HK-2 (cell line): ENCODE data around the gene TTC39B.

Experiments
- DNase-seq: peaks from one replicate; pipeline ENCODE4 v3.0.0-alpha.2; 2018; ENCODE audit not compliant: unreplicated experiment

TTC39B gene

DNA sequence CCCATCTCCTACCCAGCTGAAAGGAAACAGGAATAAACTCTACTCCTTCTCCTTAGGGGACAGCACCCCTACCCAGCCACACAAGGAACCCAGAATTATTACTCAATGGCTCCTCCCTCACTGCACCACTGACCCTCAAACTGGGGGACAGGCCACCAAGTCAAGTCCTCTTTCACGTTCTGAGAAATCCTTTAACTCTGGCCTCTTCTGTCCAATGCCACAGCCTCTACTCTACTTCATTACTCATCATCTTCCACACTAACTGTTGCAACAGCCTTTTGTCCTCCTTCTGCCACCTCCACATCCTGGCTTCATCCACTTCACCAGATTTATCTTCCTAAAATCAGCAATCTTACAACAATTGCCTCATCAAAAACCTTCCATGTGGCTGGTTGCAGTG lies 6.8 kb downstream of the TTC39B start:
- DNase-seq = no peak

DNA sequence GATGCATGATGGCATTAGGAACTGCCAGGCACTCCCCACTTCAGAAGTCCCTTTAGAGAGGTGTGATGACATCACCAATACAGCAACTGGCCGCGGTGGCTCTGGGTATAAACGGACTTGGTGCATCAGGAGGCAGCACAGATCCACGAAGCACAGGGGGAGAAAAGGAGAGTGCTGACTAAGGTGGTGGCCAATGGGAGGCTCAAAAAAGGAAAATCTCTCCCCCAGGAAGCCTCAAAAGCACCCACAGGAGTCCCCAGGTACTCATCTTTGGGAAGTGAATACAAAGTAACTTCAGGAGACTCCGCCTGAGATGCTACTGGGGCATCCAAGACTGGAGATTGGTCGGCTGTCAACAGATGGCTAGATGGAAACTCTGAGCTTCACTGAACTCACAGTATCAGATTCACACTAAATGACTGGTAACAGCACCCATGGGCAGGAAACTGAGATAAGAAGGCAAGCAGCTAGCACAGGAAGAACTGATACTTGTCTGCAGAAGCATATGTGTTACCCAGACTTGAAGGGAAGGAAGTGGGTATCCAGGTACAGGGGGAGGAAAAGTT lies 7.6 kb downstream of the TTC39B start:
- DNase-seq = no peak

DNA sequence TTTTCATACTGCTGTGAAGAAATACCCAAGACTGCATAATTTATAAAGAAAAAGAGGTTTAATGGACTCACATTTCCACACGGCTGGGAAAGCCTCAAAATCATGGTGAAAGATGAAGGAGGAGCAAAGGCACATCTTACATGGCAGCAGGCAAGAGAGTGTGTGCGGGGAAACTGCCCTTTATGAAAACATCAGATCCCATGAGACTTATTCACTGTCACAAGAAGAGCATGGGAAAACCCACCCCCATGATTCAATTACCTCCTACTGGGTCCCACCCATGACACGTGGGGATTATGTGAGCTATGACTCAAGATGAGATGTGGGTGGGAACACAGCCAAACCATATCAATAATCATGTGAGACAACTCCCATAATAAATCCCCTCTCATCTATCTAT lies 8.7 kb downstream of the TTC39B start:
- DNase-seq = no peak

- no peak for DNase-seq
Observed at GRCh38 chr9:15295761-15296405, 11.1 kb downstream of the TTC39B start.

DNA sequence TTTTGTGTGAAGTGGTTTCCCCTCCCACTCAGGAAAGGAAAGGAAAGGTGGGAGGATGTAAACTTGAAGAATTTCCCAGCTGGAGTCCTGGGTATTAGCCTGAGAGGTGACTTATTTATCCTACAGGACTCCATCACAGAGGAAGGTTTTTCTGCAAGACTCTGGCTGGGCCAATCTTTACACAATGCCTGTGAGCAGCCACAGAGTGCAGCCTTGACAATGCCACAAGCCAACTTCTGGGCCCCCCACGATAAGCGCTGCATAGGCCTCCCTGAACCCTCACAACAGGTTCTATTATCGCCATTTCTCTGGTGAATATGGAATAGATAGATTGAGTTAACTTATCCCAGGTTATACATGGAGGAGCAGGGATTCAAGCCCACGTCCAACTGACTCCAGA lies 12.4 kb downstream of the TTC39B start:
- DNase-seq = no peak

- no peak for DNase-seq
Observed at GRCh38 chr9:15293804-15294316, 13.2 kb downstream of the TTC39B start.

DNA sequence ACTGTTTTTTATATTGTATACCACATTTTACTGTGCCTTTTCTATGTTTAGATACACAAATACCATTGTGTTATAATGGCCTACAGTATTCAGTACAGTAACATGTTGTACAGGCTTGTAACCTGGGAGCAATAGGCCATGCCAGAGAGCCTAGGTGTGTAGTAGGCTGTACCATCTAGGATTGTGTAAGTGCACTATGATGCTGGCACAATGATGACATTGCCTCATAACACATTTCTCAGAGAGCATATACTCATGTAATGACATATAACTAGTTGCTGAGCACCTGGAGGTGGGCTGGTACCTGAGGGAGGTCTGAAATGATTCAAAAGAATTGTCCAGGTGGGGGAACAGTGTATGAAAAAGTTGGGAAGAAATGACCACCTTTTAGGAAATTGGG lies 13.9 kb downstream of the TTC39B start:
- DNase-seq = no peak

- no peak for DNase-seq
Observed at GRCh38 chr9:15289603-15290002, 17.4 kb downstream of the TTC39B start.

DNA sequence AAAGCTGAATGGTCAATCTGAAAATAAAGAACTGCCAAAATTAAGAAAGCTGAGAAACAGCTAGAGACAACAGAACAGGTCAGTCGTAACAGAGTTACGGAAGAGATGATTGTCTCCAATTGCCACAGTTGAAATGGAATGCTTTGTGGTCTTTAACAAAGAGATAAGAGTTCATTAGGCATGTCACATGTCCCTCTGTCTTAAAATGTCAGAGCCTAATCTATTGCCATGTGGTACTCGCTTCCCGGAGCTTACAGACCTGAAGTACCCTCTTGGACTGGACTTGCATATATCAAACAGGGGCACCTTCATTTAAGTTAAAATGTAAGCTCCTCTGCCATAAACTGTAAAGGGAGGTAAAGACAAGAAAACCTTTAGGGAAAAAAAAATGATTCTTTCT lies 19.7 kb downstream of the TTC39B start:
- no peak for DNase-seq

DNA sequence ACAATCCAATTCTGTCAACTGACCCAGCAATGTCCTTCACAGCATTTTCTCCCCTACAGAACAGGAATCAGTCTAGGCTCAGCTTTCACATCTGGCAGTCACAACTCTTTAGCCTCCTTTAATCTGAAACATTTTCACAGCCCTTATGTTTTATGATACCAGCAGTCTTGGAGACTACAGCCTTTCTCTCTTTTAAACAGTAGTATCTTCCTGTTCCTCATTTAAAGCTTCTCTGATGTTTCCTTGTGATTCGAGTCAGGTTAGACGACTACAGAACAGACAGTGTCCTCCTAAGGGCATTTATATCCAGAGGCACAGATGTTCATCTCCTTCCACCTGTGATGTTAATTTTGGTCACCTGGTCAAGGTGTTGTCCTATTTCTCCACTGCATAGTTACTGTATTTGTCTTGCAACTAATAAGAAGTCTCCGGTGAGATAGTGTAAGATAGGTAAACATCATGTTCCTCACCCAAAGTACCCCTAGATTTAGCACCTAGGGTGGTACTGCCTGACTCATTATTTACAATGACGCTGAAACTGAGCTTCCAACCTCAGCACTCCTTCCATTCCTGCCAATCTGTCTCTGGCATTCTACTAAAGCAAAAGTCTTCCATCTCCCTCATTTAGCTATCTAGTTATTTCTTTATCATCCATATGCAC lies 20.7 kb downstream of the TTC39B start:
- DNase-seq = no peak

DNA sequence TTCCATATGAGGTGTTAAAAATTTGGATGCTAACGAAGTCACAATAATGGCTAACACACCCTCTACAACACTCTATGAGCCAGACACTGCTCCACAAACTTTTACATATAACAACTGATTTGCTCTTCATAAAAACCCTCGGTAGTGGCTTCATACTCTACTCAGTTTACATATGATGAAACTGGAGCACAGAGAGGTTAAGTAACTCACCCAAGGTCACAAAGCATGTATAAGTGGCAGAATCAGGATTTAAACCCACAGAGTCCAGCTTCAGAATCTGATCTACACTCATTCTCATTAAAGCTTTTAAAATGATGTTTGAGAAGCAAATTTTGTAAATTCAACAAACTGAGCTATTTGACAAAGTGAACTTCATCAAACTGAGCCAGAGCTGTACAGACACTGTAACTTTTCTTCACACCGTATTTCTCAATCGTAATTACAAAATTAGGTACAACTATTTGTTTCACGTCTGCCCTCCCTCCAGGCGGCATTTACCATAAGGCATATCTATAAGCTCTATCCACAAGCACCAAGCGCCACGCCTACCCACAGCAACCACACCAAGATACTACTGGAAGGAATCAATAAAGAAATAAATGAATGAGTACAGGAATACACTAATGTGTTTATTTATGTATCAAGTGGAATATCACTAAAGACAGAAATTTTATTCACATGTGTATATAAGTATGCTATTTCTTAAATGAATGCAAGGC lies 24.3 kb downstream of the TTC39B start:
- DNase-seq = no peak

GRCh38 chr9:15280647-15281046 lies 26.4 kb downstream of the TTC39B start:
- no peak for DNase-seq

- DNase-seq = no peak
Observed at GRCh38 chr9:15278839-15279238, 28.2 kb downstream of the TTC39B start.

DNA sequence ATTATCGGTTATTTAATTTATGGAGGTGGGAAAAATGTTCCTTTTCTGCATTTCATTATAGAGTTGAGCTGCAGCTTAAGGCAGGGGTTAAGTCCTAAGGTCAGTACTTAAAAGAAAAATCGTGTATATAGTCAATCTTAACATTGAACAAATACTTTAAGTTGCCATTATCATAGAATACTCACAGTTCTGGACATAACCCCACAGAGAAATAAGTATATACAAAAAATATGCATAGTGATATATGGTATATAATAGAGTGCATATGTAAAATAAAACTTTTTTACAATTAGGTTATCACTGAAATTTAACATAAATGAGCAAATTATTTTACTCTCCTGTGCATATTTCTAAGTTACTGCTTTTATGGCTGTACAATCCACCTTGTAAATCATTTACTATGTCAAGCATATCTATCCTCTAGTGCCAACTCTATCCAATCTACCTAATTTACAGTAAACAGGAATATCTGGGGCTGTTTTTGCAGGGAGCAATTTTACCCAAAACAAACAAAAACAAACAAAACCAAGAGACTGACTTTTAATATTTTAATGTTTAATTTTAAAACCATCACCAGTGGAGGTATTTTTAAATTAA lies 28.8 kb downstream of the TTC39B start:
- no peak for DNase-seq

DNA sequence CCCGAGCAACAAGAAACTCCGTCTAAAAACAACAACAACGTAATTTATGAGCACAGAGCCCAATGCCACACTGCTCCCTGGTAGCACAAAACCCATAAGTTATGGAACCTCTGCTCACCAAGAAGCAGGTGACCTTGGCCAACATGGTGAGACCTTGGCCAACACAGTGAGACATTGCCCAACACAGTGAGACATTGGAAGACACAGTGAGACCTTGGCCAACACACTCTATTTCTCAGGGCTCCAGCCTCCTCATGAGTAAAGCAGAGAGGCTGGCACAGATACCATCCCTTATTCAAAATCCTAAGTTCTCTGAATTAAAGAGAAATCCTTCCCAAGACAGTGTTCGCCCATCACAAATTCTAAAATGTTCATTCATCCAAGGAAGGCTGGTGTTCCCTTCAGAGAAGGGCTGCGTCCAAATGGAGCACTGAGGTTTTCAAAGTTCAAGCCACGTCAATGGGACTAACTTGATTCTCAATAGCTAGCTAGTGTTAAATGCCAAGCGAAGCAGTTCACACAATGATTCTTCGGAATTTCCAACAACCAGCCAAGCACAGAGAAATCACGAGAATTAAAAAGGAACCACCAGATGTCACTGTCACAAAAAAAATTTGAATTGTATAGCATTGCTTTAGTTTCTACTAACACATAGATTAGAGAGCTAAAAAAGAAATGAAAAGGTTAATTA lies 29.5 kb downstream of the TTC39B start:
- DNase-seq = no peak

DNA sequence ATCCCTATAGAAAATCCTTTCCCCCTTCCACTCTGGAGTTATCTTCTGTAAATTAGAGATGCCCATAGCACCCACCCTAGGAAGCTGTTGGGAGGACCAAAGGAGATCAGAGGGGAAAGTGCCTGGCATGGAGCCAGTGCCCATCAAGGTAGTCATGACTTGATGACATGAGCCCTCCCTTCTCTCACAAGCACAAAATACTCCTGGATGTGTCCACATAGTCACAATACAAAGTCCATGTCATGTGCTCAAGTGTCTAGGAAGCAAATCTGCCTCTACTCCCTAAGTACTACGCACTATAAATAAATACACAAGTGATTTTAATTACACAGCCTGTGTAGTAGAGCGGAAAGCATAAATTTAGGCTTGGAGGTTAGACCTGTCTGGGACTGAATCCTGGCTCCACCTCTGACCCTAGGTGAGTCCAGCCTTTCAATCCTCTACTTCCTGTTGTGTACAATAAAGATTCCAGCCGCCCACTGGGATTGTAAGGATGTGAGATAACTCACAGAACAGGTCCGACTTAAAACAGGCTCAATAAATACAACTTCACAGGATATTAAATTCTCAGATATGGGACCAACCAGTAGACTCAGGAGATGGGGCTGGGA lies 30.6 kb downstream of the TTC39B start:
- no peak for DNase-seq

GRCh38 chr9:15274425-15274824 lies 32.6 kb downstream of the TTC39B start:
- no peak for DNase-seq

DNA sequence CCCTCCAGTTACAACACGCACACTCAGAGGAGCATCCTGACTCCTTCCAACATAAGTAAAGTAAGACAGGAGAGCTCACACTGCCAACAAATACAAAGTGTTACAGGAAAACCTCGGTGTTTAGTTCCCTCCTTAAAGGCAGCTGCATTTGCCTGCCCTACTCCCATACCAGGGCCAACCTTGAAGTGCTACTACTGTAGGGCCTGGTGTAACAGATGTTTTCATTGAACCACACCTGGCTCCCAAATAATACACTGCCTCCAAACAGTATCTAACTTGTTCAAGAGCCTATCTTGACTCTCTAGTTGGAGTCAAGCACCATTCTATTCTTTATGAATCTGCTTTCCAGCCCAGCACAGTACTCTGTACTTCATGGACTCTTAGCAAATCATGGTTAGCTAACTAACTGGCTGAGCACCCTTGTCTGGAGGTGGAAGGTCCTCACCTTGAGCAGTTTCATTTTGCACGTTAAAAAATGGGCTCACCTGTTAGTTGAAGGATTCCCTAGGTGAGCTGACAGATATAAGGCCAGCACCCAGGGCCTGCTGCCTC lies 34.6 kb downstream of the TTC39B start:
- no peak for DNase-seq

DNA sequence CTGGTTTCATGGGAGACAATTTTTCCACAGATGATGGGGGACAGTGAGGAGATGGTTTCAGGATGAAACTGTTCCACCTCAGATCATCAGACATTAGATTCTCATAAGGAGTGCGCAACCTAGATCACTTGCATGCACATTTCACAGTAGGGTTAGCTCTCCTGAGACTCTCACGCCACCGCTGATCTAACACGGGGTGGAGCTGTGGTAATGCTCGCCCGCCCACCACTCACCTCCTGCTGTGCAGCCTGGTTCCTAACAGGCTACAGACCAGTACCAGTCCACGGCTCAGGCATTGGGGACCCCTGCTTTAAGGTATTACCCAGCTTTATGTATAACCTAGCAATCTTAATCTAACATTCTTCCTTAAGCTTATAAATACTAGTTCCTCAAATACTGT lies 35.6 kb downstream of the TTC39B start:
- DNase-seq = no peak

DNA sequence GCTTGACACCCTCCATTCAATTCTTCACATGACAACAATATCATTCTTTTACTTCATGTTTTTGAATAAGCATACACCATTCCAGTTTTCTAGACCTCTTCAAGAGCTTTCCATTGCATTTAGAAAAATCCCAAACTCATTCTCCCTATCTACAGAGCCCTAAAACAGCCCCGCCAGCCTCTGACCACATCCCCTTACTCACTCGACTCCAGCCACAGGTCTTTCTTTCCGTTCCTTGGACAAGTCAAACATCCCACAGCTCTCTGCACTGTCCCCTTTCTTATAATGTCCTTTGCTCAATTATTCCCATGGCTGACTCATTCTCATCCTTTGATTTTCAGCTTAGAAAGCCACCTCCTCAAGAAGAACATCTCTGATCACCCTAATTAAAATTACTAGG lies 38.2 kb downstream of the TTC39B start:
- DNase-seq = no peak

DNA sequence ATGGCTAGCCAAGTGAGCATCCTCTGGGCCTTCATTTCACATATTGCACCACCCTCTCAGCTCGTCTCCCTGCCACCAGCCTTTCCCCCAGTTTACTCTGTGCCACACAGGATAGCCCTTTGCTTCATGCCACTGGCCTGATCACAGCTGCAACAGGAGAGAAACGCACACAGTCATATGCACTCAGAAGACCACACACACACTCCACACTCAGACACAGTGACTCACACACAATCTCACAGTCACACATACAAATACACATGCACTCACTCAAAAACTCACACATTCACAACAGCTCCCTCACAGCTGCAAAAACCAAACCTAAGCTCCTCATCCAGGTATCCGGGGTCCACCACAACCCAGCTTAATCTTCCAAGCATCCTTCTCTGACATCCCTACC lies 38.7 kb downstream of the TTC39B start:
- no peak for DNase-seq
